IMR-90 (cell line): ENCODE measurements around the gene EDIL3. TPM values are rescaled to one million over a fixed set of nuclear protein-coding genes. Genes with fewer than 3 reads are reported as not detected.

Source experiments
- ATAC-seq: fragments of 200-7000 bp; cut with Tn5 transposase; 2 replicates; pipeline ENCODE4 v1.9.1; 2020; ENCODE audit warnings: low read depth, mild to moderate bottlenecking, moderate library complexity
- BruUV-seq: library from RNA; stranded (reverse); fragments of 400-500 nt; replicated peaks from 2 replicates; lab custom pipeline; 2021; lab: Mats Ljungman, UMichigan
- CTCF ChIA-PET: fragments of 300-600 bp; formaldehyde crosslinking; extraction: SDS; loops from one replicate; lab custom pipeline; 2021; ENCODE audit warnings: antibody characterized with exemption; lab: Yijun Ruan, JAX
- POLR2A ChIA-PET: fragments of 300-600 bp; sonication (Branson Sonifier 250); formaldehyde crosslinking; loops from one replicate; lab custom pipeline; 2022; ENCODE audit warnings: antibody characterized with exemption; ENCODE audit not compliant: unreplicated experiment; lab: Charles Lee
- DNase-seq: peaks from one replicate; pipeline ENCODE4 v3.0.0; 2013
- H2AFZ ChIP-seq: replicated peaks from 2 replicates; pipeline ENCODE3; 2013; ENCODE audit warnings: low read length, mild to moderate bottlenecking; ENCODE audit not compliant: poor library complexity
- H2AK5ac ChIP-seq: 2 replicates; pipeline ENCODE4 v1.6.1; 2013; ENCODE audit warnings: low read depth, low read length, inconsistent platforms
- H2AK9ac ChIP-seq: replicated peaks from 2 replicates; pipeline ENCODE3; 2013; ENCODE audit warnings: mild to moderate bottlenecking, low read depth, low read length, moderate library complexity; ENCODE audit not compliant: poor library complexity
- H2BK120ac ChIP-seq: 2 replicates; pipeline ENCODE4 v1.6.1; 2013; ENCODE audit warnings: low read depth, low read length, inconsistent platforms
- H2BK15ac ChIP-seq: 3 replicates; pipeline ENCODE4 v1.6.1; 2013; ENCODE audit warnings: low read depth, low read length, inconsistent platforms
- H2BK20ac ChIP-seq: 2 replicates; pipeline ENCODE4 v1.6.1; 2013; ENCODE audit warnings: low read depth, mild to moderate bottlenecking, inconsistent platforms, low read length, moderate library complexity
- H2BK5ac ChIP-seq: 2 replicates; pipeline ENCODE4 v1.6.1; 2013; ENCODE audit warnings: mild to moderate bottlenecking, low read depth, low read length, inconsistent platforms; ENCODE audit not compliant: poor library complexity, severe bottlenecking
- H3K14ac ChIP-seq: replicated peaks from 2 replicates; pipeline ENCODE4 v1.6.1; 2013; ENCODE audit warnings: low read depth, low read length, inconsistent platforms
- H3K18ac ChIP-seq: 2 replicates; pipeline ENCODE4 v1.6.1; 2013; ENCODE audit warnings: low read depth, low read length, control low read depth
- H3K23ac ChIP-seq: 2 replicates; pipeline ENCODE4 v1.6.1; 2013; ENCODE audit warnings: low read depth, low read length, inconsistent platforms
- H3K27ac ChIP-seq: 2 replicates; pipeline ENCODE4 v1.5.1; 2013; ENCODE audit warnings: mild to moderate bottlenecking, control low read depth, low read length; ENCODE audit not compliant: insufficient read depth
- H3K27me3 ChIP-seq: 2 replicates; pipeline ENCODE4 v1.6.1; 2013; ENCODE audit warnings: low read length; ENCODE audit not compliant: control insufficient read depth, insufficient read depth
- H3K36me3 ChIP-seq: 2 replicates; pipeline ENCODE4 v1.6.1; 2013; ENCODE audit warnings: low read length, mixed read lengths; ENCODE audit not compliant: control insufficient read depth, insufficient read depth
- H3K4ac ChIP-seq: 2 replicates; pipeline ENCODE4 v1.6.1; 2013; ENCODE audit warnings: low read depth, low read length, inconsistent platforms
- H3K4me1 ChIP-seq: 2 replicates; pipeline ENCODE4 v1.6.1; 2013; ENCODE audit warnings: low read length, mixed read lengths; ENCODE audit not compliant: control insufficient read depth, insufficient read depth
- H3K4me2 ChIP-seq: 2 replicates; pipeline ENCODE4 v1.6.1; 2013; ENCODE audit warnings: low read depth, mild to moderate bottlenecking, control low read depth, low read length, moderate library complexity
- H3K4me3 ChIP-seq: 2 replicates; pipeline ENCODE4 v1.5.1; 2013; ENCODE audit warnings: low read depth, mild to moderate bottlenecking, control low read depth, low read length, moderate library complexity; ENCODE audit not compliant: insufficient read depth
- H3K56ac ChIP-seq: 2 replicates; pipeline ENCODE4 v1.6.1; 2013; ENCODE audit warnings: low read length, inconsistent platforms; ENCODE audit not compliant: insufficient read depth; ENCODE audit errors: extremely low read depth
- H3K79me1 ChIP-seq, 2 experiments: 2 replicates each; pipeline ENCODE4 v1.6.1; 2013; ENCODE audit warnings: low read length in 2 of 2, inconsistent platforms in 1 of 2, low read depth in 1 of 2
- H3K9ac ChIP-seq: 2 replicates; pipeline ENCODE4 v1.6.1; 2013; ENCODE audit warnings: low read depth, low read length, control low read depth
- H3K9me1 ChIP-seq: 2 replicates; pipeline ENCODE4 v1.6.1; 2013; ENCODE audit warnings: low read length, inconsistent platforms; ENCODE audit not compliant: insufficient read depth
- H3K9me3 ChIP-seq: 2 replicates; pipeline ENCODE4 v1.6.1; 2013; ENCODE audit warnings: low read length; ENCODE audit not compliant: control insufficient read depth, insufficient read depth
- H4K20me1 ChIP-seq: 2 replicates; pipeline ENCODE4 v1.6.1; 2013; ENCODE audit warnings: low read length, inconsistent platforms; ENCODE audit not compliant: insufficient read depth
- H4K5ac ChIP-seq: 2 replicates; pipeline ENCODE4 v1.6.1; 2013; ENCODE audit warnings: mild to moderate bottlenecking, low read depth, low read length, control low read depth
- H4K8ac ChIP-seq, 2 experiments: 2 replicates each; pipeline ENCODE4 v1.6.1; 2013; ENCODE audit warnings: low read depth in 2 of 2, low read length in 2 of 2, control low read depth in 1 of 2, inconsistent platforms in 1 of 2
- H4K91ac ChIP-seq: 2 replicates; pipeline ENCODE4 v1.6.1; 2013; ENCODE audit warnings: low read depth, low read length, inconsistent platforms; ENCODE audit not compliant: insufficient read depth
- CHD1 ChIP-seq: IDR thresholded peaks from 2 replicates; pipeline ENCODE4 v1.6.1; 2012; ENCODE audit warnings: low read depth, low read length, improper control_type of control experiment
- MXI1 ChIP-seq: IDR thresholded peaks from 2 replicates; pipeline ENCODE4 v1.6.1; 2012; ENCODE audit warnings: low read depth, mild to moderate bottlenecking, low read length, moderate library complexity, borderline replicate concordance
- NFE2L2 ChIP-seq: fragments of 150-350 bp; IDR thresholded peaks from 2 replicates; pipeline ENCODE4 v1.6.1; 2016; ENCODE audit warnings: low read depth, mild to moderate bottlenecking, low read length
- dilution Hi-C: fragments of 300-500 bp; cut with HindIII; formaldehyde crosslinking; loops from one replicate; pipeline ENCODE4 v1.14.3; 2018; ENCODE audit warnings: low sequenced_read_pairs; ENCODE audit not compliant: unreplicated experiment
- in situ Hi-C: fragments of 300-500 bp; cut with MboI; formaldehyde crosslinking; loops from 3 replicates; pipeline ENCODE4 v1.14.3; 2019; ENCODE audit warnings: low sequenced_read_pairs, inconsistent platforms, mixed read lengths
- intact Hi-C: fragments of 100-400 bp; cut with micrococcal nuclease; formaldehyde crosslinking; loops from 2 replicates; pipeline ENCODE4 v1.10.0; 2022
- polyA plus RNA-seq, 3 experiments: library from polyadenylated mRNA; depleted of rRNA; stranded (reverse); fragments of >200 nt; gene quantifications; 2 replicates each; pipeline ENCODE4 v1.2.3, GENCODE V29; 2012; ENCODE audit warnings: low replicate concordance in 1 of 3
- total RNA-seq: library from RNA; depleted of rRNA; stranded (reverse); fragments of >200 nt; gene quantifications from 2 replicates; pipeline ENCODE4 v1.2.3, GENCODE V29; 2012
- TF ChIP-seq, protein P1 (sequence below): conservative IDR thresholded peaks from 2 replicates; pipeline ENCODE4 v1.5.1; 2012; ENCODE audit warnings: mild to moderate bottlenecking, low read depth, low read length, improper control_type of control experiment
- TF ChIP-seq, protein P2 (sequence below): fragments of 150-350 bp; IDR thresholded peaks from 2 replicates; pipeline ENCODE4 v1.6.1; 2017; ENCODE audit warnings: mild to moderate bottlenecking, antibody characterized with exemption, low read length, low read depth
- TF ChIP-seq, protein P3 (sequence below): fragments of 150-350 bp; IDR thresholded peaks from 2 replicates; pipeline ENCODE4 v1.6.1; 2016; ENCODE audit warnings: low read depth, mild to moderate bottlenecking, low read length, moderate library complexity, borderline replicate concordance

The EDIL3 gene
- total and polyA plus RNA-seq, 2 of the 4 experiments (the other 2 are of a cell fraction): 55.5 to 82.8 TPM

DNA sequence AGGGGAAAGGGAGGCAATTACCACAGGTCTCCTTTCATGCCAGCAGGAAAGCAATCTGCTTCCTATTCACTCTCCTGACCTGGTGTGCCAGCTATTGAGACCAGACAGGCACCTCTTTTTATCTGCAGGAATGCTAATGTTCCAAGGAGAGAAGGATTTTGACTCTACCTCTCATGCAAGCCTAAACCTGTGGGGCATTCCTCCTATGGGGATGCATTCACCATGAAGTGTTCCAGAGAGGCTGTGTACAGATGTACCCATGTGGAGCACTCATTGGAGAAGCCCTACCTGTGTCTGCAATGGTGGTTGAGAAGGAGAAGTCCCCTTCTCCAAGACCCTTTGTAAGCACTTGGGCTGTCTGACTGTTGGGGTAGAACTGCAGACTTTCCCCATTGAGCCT, 45.4 kb upstream of the EDIL3 start:
- intact Hi-C loops (no loop called here), in situ Hi-C loops (no loop called here), dilution Hi-C loops (no loop called here)
- Histone ChIP-seq H2BK120ac (no peak overlapping the region), H2AK9ac (no peak overlapping the region), H3K4me2 (no peak overlapping the region), H3K4me3 (no peak overlapping the region), H4K20me1 (no peaks in the 10 kb centered on the region), H3K56ac (no peak overlapping the region), H2BK15ac (no peak overlapping the region), H3K9ac (no peak overlapping the region), H4K8ac (no peak overlapping the region), H3K27ac (no peak overlapping the region), H4K5ac (no peak overlapping the region), H3K9me1 (no peaks in the 10 kb centered on the region), H3K4ac (no peak overlapping the region), H3K18ac (no peak overlapping the region), H3K14ac (no peak overlapping the region), H3K36me3 (no peaks in the 10 kb centered on the region), H3K9me3 (no peaks in the 10 kb centered on the region), H2BK20ac (no peak overlapping the region), H4K91ac (no peak overlapping the region), H2AFZ (no peak overlapping the region), H3K79me1 (no peaks in the 10 kb centered on the region), H2BK5ac (no peak overlapping the region), H3K27me3 (no peaks in the 10 kb centered on the region), H3K23ac (no peak overlapping the region), H2AK5ac (no peak overlapping the region), H3K4me1 (no peaks in the 10 kb centered on the region; the same call in 1 of the 2 replicates)
- no peak for ATAC-seq
- ChIA-PET POLR2A (no interaction called here), CTCF (no interaction called here)
- no peak for DNase-seq
- no TSS peak for BruUV-seq
- TF ChIP-seq, protein P1, sequence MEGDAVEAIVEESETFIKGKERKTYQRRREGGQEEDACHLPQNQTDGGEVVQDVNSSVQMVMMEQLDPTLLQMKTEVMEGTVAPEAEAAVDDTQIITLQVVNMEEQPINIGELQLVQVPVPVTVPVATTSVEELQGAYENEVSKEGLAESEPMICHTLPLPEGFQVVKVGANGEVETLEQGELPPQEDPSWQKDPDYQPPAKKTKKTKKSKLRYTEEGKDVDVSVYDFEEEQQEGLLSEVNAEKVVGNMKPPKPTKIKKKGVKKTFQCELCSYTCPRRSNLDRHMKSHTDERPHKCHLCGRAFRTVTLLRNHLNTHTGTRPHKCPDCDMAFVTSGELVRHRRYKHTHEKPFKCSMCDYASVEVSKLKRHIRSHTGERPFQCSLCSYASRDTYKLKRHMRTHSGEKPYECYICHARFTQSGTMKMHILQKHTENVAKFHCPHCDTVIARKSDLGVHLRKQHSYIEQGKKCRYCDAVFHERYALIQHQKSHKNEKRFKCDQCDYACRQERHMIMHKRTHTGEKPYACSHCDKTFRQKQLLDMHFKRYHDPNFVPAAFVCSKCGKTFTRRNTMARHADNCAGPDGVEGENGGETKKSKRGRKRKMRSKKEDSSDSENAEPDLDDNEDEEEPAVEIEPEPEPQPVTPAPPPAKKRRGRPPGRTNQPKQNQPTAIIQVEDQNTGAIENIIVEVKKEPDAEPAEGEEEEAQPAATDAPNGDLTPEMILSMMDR: no peak
- no peak for TF ChIP-seq CHD1
- no peak for TF ChIP-seq NFE2L2
- TF ChIP-seq, protein P2, sequence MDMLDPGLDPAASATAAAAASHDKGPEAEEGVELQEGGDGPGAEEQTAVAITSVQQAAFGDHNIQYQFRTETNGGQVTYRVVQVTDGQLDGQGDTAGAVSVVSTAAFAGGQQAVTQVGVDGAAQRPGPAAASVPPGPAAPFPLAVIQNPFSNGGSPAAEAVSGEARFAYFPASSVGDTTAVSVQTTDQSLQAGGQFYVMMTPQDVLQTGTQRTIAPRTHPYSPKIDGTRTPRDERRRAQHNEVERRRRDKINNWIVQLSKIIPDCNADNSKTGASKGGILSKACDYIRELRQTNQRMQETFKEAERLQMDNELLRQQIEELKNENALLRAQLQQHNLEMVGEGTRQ: no peak
- TF ChIP-seq MXI1: no peak
- TF ChIP-seq, protein P3, sequence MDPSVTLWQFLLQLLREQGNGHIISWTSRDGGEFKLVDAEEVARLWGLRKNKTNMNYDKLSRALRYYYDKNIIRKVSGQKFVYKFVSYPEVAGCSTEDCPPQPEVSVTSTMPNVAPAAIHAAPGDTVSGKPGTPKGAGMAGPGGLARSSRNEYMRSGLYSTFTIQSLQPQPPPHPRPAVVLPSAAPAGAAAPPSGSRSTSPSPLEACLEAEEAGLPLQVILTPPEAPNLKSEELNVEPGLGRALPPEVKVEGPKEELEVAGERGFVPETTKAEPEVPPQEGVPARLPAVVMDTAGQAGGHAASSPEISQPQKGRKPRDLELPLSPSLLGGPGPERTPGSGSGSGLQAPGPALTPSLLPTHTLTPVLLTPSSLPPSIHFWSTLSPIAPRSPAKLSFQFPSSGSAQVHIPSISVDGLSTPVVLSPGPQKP: no peak
